Stimulated activated naive CD4-positive, alpha-beta T cell (primary cell): ENCODE data around the gene PLCB1.

Experiments
- DNase-seq, 6 experiments: peaks; one replicate each; lab custom pipeline; 2025; lab: John Stamatoyannopoulos, UW

The PLCB1 gene

GRCh38 chr20:8895472-8895871 is 763.4 kb downstream of the PLCB1 start:
- DNase-seq: no peak

GRCh38 chr20:8898823-8899222 is 766.8 kb downstream of the PLCB1 start:
- no peak for DNase-seq

DNA sequence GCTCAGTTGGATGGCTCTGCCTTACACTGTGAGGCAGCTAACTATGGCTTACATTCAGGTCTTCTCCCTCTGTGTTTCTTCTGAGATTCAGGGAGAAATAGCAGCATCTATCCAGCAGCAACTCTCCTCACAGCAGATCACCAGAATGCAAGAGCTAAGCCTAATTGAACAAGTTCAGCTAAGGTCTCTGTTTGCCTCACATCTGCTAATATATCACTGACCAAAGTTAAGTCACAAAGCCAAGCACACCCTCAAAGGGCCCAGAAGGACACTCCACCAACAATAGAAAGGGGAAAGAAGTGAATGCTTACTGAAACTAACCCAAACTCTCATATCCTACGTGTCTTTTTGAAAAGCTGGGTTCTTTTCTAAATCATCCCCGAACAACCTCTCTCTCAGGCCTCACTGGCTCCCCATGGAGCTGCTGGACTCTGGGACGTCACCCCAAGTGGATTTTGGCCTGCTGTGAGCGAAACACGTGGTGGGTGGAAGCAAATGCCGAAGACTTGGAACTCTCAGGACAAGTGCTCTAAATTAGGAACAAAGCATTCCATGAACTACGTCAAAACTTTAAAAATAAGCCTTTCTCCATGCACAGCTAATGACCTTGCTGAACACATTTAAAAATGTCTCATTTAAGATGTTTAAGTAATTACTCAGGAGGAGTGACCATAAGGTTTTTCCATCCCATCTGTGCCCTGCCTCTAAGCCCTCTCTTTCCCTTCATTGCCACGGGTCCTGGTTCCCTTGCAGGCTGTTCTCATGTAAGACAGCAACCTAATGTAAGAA is 769.4 kb downstream of the PLCB1 start:
- no peak for DNase-seq

GRCh38 chr20:8903655-8904605 is 771.9 kb downstream of the PLCB1 start:
- DNase-seq: no peak

DNA sequence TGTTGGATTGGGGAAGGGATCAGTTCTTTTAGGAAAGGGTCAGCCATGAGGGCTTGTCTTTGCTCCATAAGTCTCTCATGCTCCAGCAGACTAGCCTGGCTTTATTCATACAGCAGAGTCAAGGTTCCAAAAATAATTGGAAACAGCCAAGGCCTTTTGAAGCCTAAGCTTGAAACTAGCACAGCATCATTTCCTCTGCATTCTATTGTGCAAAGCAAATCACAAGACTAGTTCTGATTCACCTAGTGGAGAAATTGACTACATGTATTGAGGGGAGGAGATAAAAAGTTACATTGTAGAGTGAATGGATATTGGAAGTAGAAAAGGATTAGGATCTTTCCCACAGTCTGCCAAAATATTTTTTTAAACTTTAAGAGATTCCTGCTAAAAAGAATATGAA is 777.5 kb downstream of the PLCB1 start:
- DNase-seq: no peak

DNA sequence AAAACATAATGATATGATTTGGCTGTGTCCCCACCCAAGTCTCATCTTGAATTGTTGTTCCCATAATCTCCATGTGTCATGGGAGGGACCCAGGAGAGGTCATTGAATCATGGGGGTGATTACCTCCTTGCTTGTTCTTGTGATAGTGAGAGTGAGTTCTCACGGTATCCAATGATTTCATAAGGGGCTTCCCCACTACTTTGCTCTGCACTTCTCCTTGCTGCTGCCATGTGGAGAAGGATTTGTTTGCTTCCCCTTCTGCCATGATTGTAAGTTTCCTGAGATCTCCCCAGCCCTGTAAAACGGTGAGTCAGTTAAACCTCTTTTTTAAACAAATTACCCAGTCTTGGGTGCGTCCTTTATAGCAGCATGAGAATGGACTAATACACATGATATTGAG is 780.0 kb downstream of the PLCB1 start:
- no peak for DNase-seq

GRCh38 chr20:8912731-8913130 is 780.7 kb downstream of the PLCB1 start:
- DNase-seq: no peak

- DNase-seq: no peak
These were observed 781.4 kb downstream of the PLCB1 start for GRCh38 chr20:8913456-8913855.

DNA sequence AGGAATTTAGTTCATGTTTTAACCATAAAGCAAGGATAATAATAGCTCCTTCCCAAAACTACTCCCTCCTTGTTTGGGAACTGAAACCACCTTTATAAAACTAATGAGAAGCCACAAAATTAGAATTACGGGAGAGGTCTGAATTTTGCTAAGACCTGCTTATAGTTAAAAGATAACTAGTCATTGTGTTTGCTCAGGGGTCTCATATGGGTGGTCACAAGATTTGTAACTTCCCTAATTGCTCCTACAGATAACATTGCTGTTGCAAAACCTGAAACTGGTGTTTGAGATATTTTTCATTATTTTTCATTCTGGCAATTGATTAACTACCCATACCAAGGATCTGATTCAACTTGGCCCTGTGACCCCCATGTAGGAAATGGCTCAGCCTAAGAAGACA is 782.4 kb downstream of the PLCB1 start:
- no peak for DNase-seq

DNA sequence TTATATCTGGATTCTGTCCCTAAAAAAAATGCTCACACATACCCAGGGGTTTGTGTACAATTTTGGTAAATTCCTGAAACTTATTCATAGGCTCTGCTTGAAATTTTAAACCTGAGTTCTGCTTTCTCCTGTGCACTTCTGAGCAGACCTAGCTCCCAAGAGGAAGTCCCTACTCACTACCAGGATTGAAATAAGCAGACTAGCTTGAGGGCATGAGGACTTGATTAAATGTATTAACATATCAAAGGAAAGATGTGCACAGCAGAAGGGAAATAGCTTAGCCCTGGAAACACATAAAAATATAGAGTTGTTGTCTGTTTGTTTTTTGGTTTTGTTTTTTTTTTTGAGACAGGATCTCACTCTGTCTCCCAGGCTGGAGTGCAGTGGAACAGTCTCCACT is 785.0 kb downstream of the PLCB1 start:
- DNase-seq: no peak

GRCh38 chr20:8918145-8918544 is 786.1 kb downstream of the PLCB1 start:
- no peak for DNase-seq

GRCh38 chr20:8924539-8924938 is 792.5 kb downstream of the PLCB1 start:
- no peak for DNase-seq

DNA sequence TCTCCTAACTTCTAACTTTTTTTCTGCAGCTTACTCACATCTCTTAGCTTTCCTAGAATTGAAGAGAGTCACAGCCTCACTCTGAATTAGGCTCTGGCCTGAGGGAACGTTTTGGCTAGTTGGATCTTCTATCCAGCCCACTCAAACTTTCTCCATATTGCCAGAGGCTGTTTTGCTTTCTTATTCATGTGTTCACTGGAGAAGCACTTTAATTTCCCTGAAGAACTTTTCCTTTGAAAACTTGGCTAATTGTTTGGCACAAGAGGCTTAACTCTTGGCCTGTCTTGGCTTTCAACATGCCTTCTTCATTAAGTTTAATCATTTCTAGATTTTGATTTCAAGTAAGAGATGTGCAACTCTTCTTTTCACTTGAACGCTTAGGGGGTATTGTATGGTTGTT is 798.7 kb downstream of the PLCB1 start:
- DNase-seq: no peak

GRCh38 chr20:8932192-8933165 is 800.4 kb downstream of the PLCB1 start:
- no peak for DNase-seq

- no peak for DNase-seq
These were observed 801.3 kb downstream of the PLCB1 start for GRCh38 chr20:8933381-8933807.

DNA sequence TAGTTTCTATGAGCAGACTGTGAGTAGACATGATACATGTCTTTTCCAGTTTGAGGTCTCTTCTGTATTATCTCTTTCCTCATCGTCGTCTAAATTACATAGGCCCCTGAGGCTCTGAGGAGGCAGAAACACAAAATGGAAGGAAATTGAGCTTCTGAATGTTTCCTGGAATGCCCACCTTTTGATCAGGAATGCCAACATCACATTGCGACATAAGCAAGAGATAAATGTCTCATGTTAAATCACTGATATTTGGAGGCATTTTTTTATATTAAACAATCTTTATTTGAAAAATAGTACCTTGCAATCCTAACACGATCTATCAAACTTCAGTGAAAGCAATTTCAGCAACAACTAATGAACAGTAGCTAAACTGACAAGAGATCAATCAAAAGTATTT is 802.3 kb downstream of the PLCB1 start:
- no peak for DNase-seq
